Midbrain (tissue), 1 donor: ENCODE data around the gene GHDC.
"Not testable (repeated sequence)": the region's sequence is repeated elsewhere in the genome, so short reads cannot be mapped to it uniquely, and the experiment has no call there.

Source experiments
- DNase-seq: peaks from one replicate; lab custom pipeline; 2025; lab: John Stamatoyannopoulos, UW

The GHDC gene

GRCh38 chr17:42202696-42203095 lies 8.4 kb upstream of the GHDC start:
- DNase-seq: no peak

GRCh38 chr17:42202159-42202558 lies 7.9 kb upstream of the GHDC start:
- no peak for DNase-seq

- DNase-seq: no peak
Observed at GRCh38 chr17:42201458-42201772, 7.1 kb upstream of the GHDC start.

DNA sequence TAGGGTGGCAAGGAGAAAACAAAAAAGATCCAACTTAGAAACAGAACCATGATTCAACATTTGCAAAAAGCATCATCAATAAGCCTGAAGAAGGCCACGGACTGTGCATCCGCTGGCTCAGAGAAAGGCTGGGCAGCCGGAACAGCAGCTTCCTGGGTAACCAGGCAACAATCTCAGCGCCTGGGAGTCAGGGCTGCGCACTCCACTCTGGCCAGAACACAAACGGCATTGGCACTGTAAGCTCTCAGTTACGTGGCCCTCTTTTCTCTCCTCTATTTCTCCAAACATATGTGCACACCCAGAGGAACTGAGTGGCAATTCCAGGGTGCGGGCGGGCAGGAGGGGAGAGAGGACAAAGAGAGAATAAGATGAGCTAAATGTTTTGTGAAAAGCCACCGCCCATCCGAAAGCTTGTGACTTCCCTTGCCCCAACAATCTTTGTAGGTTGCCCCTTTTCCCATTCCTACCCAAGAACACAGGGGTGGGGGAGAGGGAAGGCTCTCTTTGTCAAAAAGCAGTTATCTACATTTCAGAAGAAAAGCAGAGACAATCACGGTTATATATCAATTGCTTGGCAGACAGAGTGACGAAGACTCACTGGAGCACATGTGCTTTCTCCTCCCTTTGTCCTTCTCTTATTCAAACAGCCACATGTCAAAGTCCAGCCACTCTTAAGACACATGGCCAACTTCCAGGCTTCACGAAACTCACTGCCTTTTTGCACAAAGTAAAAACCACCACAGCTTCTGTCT lies 6.6 kb upstream of the GHDC start:
- DNase-seq: peak; percentile 42

- DNase-seq: no peak
Observed at GRCh38 chr17:42199416-42200011, 5.2 kb upstream of the GHDC start.

GRCh38 chr17:42198897-42199296 lies 4.6 kb upstream of the GHDC start:
- no peak for DNase-seq

DNA sequence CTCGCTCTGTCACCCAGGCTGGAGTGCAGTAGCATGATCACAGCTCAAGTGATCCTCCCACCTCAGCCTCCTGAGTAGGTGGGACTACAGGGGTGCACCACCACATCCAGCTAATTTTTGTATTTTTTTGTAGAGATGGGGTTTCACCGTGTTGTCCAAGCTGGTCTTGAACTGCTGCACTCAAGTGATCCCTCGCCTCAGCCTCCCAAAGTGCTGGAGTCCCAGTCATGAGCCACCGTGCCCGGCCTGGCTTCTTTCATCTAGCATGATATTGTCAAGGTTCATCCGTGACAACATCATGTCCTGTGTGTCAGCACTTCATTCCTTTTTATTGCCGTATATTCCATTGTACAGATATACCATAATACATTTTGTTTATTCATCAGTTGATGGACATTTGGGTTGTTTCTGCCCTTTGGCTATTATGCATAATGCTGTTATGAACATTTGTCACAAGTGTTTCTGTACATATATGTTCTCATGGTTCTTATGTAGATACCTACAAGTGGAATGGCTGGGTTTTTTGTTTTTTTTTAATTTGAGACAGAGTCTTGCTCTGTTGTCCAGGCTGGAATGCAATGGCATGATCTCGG lies 3.4 kb upstream of the GHDC start:
- no peak for DNase-seq

GRCh38 chr17:42193216-42193968 lies 902 bp downstream of the GHDC start:
- DNase-seq: no peak

DNA sequence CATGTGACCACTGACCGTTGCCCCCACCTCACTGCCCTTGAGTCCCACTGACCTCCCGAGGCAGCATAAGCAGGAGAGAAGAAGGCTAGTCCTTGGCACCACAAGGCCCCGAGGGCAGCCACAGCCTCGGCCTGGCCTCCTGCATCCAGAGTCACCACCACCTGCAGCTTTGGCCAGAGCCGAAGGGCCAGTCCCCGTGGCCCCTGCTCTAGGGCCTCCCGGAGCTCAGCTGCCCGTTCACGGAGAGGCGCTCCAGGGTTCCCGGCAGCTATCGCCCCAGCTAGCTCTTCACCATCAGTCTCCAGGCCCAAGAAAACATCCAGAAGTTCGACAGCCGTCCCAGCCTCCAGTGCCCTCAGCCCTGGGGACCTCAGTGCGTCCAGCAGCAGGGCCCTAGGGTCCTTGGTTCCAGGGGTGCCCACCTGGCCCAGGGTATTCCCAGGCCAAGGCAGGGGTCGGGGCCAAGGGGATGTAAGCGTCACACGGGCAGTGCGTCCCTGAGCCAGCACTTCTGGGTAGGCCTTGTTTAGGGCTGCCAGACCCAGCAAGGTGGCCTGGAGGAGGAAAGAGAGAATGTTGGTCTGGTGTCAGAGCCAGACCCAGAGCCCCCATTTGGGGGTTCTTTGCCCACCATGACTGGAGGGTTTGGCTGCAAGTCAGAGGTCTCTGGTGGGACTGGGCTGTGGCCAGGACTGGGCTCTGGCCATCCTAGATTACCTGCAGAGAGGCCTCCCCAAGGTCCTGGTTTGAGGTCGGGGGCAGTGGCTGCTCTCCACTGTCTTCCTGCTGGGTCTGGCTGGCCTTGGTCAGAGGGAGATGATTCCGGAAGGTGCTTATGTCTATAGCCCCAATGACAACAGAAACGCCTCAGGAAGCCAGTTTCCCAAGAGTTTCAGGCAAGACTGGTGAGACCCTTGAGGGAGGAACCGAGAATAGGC lies 1.8 kb downstream of the GHDC start:
- no peak for DNase-seq

GRCh38 chr17:42191275-42191608 lies 3.1 kb downstream of the GHDC start:
- DNase-seq: no peak

GRCh38 chr17:42190491-42191274 lies 3.6 kb downstream of the GHDC start:
- no peak for DNase-seq

- no peak for DNase-seq
Observed at GRCh38 chr17:42189651-42189965, 4.7 kb downstream of the GHDC start.

- DNase-seq: no peak
Observed at GRCh38 chr17:42188749-42189650, 5.3 kb downstream of the GHDC start.

- DNase-seq: no peak
Observed at GRCh38 chr17:42187833-42188232, 6.5 kb downstream of the GHDC start.

DNA sequence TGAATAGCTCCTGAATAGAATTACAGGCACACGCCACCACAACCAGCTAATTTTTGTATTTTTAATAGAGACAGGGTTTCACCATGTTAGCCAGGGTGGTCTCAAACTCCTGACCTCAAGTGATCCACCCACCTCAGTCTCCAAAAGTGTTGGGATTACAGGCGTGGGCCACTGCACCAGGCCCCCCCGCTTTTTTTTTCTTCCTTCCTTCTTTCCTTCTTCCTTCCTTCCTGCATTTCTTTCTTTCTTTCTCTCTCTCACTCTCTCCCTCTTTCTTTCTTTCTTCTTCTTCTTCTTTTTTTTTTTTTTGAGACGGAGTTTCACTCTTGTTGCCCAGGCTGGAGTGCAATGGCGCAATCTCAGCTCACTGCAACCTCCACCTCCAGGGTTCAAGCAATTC lies 8.1 kb downstream of the GHDC start:
- DNase-seq: not testable (repeated sequence)

DNA sequence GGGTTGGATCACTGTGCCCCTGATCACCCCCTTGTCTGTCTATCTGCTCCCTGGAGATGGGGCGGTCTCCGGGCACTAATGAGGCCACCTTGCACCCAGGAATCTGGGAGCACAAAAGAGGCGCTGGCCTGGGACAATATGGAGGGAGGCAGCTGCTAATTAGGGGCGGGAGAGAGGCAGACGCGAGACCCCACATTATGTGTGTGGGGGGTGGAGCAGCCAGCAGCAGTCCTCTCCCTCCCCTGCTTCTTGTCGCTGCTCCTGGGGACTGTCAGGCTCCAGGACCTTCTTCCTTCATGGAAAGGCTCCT lies 8.7 kb downstream of the GHDC start:
- DNase-seq: no peak

DNA sequence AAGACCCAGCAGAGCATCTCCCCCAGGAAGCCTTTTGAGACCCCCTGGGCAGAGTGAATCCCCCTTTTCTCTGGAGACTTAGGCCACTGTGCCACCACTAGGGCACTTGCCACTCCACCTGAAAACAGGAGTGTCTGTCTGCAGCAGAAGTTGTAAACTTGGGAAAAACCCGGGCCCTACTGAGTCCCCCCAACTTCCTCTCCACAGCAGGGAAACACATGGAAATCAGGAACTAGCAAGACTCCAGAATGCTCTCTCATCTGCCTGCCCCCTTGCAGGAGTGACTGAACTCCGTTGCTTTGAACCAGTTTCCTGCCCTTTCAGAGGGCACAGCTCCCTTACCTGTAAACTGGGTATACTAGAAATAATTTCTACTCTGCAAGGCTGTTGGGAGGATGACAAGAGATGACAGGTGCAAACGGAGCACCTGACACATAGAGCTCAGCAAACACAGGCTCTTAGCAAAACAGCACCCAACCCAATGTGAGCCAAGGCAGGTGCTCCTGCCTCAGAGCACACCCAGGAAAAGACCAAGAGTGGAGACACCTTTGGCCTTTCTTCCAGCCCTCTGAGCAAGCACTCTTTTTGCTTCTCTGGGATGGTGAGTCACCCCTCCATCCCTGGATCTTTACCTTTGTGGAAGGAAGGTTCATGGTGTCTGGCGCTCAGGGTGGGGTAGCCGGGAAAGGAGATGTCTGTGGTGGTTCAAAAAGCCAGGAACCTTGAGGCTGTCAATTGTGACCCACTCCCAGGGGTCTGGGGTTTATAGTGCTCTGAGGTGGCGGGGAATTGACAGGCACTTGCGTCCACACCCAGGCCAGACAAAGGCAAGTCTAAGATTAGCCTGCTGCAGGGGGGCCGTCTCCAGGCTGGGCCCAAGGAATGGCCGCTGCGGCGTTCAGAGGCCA lies 9.3 kb downstream of the GHDC start, which contains the start of gene HCRT:
TSS of gene HCRT (minus strand) at position 740 of the 908 bp plus-strand sequence. CDS start at position 653, 87 bp downstream.
- DNase-seq: no peak

- DNase-seq: peak; percentile 85
Observed at GRCh38 chr17:42183741-42184711, 10.3 kb downstream of the GHDC start.
